Gastroesophageal sphincter (tissue), 3 donors: ENCODE results near the gene DRAP1.

Experiments
- CTCF ChIP-seq, 4 experiments: fragments of 200-600 bp in 2 of 4; fragments of 450-650 bp in 2 of 4; sonication (generic) in 1 of 4; IDR thresholded peaks; one replicate each; pipeline ENCODE4 v1.5.1; 2017 to 2019; ENCODE audit warnings: antibody characterized with exemption in 4 of 4, mild to moderate bottlenecking in 2 of 4, moderate library complexity in 2 of 4
- POLR2A ChIP-seq, 2 donors: fragments of 450-650 bp; IDR thresholded peaks; one replicate each; pipeline ENCODE4 v1.6.1; 2017; ENCODE audit warnings: antibody characterized with exemption in 2 of 2, mild to moderate bottlenecking in 2 of 2, moderate library complexity in 1 of 2

GRCh38 chr11:65941720-65942310 is 22.6 kb downstream of the DRAP1 start:
- no peak for TF ChIP-seq CTCF (IDR thresholded peaks at IDR 0.05)
- TF ChIP-seq POLR2A (IDR thresholded peaks at IDR 0.05): no peak
